Measurements from ENCODE around the gene SHANK2. TPM values are rescaled to one million over a fixed set of nuclear protein-coding genes. Genes with fewer than 3 reads are reported as not detected.

SHANK2 gene
- total RNA-seq, 2 donors from 2014 or later = 44.4 to 94.9 TPM

DNA sequence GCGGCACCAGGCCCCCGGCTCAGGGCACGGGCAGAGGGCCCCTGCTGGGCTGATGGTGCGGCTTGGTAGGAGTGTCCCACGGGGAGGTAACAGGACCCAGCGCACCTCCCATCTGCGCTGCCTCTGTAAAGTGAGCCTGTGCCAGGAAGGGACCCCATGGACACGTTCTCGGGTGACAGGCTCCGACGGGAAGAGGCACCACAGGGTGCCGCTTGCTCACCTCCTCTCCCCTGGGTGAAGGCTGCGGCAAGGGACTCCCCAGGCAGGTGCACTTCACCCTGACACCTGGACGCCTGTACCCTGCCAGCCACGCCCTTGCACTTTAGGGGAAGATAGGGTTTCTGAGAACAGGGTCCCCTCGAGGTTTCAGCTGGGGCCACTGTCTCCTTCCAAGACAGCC is 48.1 kb downstream of the SHANK2 start:
- no peak for TF ChIP-seq CTCF (IDR thresholded peaks at IDR 0.05)
- TF ChIP-seq POLR2A (IDR thresholded peaks at IDR 0.05) = no peak
- no peak overlapping the region for H3K4me3 ChIP-seq
- WGBS, 2 donors = 89 to 94% methylated on average over 6 to 15 of the region's 16 CpGs
- no peaks in the 10 kb centered on the region for H3K27me3 ChIP-seq
- no peaks in the 10 kb centered on the region for H3K36me3 ChIP-seq (replicated peaks in 1 of 2; ENCODE audit: insufficient read depth in 1 of 2, low read depth in 2 of 2)
- no peaks in the 10 kb centered on the region for H3K9me3 ChIP-seq
- DNase-seq (no peak), ATAC-seq (no peak)
- no peak overlapping the region for H3K27ac ChIP-seq
- intact Hi-C loops (cut with DNase I) = no loop called here
- H3K4me1 ChIP-seq = peaks cover 22% of the 10 kb centered on the region

- 92 to 94% methylated on average over 11 of the region's 11 CpGs for WGBS, 2 donors
Observed at GRCh38 chr11:71203681-71204080, 48.7 kb downstream of the SHANK2 start.

DNA sequence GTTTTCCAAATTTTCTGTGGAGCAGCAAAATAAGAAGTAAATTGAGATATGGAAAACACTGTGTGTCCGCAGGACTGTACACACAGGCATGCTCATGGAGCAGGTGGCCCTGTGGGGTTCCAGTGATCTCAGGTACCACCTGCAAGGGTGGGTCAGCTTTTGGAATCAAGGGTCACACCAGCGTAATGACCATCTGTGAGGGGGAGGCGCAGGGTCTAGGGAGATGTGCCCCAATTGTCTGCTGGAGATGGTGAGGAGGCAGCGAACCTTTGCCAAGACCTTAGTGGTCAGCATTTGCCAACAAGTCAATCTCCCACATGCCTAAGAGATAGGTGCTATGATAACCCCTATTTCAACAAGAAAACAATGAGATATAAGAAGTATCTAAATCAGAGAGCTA is 49.4 kb downstream of the SHANK2 start:
- Histone ChIP-seq H3K4me1 (peaks cover 21% of the 10 kb centered on the region), H3K27ac (no peak overlapping the region), H3K4me3 (no peak overlapping the region), H3K36me3 (replicated peaks in 1 of 2; ENCODE audit: insufficient read depth in 1 of 2, low read depth in 2 of 2) (no peaks in the 10 kb centered on the region), H3K9me3 (no peaks in the 10 kb centered on the region), H3K27me3 (no peaks in the 10 kb centered on the region)
- no peak for TF ChIP-seq POLR2A (IDR thresholded peaks at IDR 0.05)
- no peak for TF ChIP-seq CTCF (IDR thresholded peaks at IDR 0.05)
- DNase-seq (no peak), ATAC-seq (no peak)
- WGBS, 2 donors = 97 to 100% methylated on average over 4 of the region's 4 CpGs
- intact Hi-C loops (cut with DNase I) = no loop called here

More at GRCh38 chr11:71203681-71204080, 48.7 kb downstream of the SHANK2 start:
- Histone ChIP-seq H3K27me3 (no peaks in the 10 kb centered on the region), H3K36me3 (replicated peaks in 1 of 2; ENCODE audit: insufficient read depth in 1 of 2, low read depth in 2 of 2) (no peaks in the 10 kb centered on the region), H3K27ac (no peak overlapping the region), H3K9me3 (no peaks in the 10 kb centered on the region), H3K4me1 (peaks cover 22% of the 10 kb centered on the region), H3K4me3 (no peak overlapping the region)
- DNase-seq (no peak), ATAC-seq (no peak)
- intact Hi-C loops (cut with DNase I) = no loop called here
- TF ChIP-seq CTCF (IDR thresholded peaks at IDR 0.05) = no peak
- TF ChIP-seq POLR2A (IDR thresholded peaks at IDR 0.05) = no peak

GRCh38 chr11:71202598-71202944 is 49.8 kb downstream of the SHANK2 start:
- Histone ChIP-seq H3K4me3 (no peak overlapping the region), H3K36me3 (replicated peaks in 1 of 2; ENCODE audit: insufficient read depth in 1 of 2, low read depth in 2 of 2) (no peaks in the 10 kb centered on the region), H3K27ac (no peak overlapping the region), H3K4me1 (peaks cover 17% of the 10 kb centered on the region), H3K27me3 (no peaks in the 10 kb centered on the region), H3K9me3 (no peaks in the 10 kb centered on the region)
- WGBS, 2 donors = 68 to 74% methylated on average over 2 to 5 of the region's 5 CpGs
- ATAC-seq (no peak), DNase-seq (no peak)
- intact Hi-C loops (cut with DNase I) = no loop called here
- TF ChIP-seq CTCF (IDR thresholded peaks at IDR 0.05) = no peak
- TF ChIP-seq POLR2A (IDR thresholded peaks at IDR 0.05) = no peak

Other genes starting within 250 kb of the SHANK2 start
- gene DHCR7, start 195.8 kb upstream of the SHANK2 start, total RNA-seq = 10 to 100 TPM; 15.8 to 16.2 TPM
- gene NADSYN1, start 200.6 kb upstream of the SHANK2 start, total RNA-seq = 10 to 100 TPM; 45.7 to 71.2 TPM